Activated CD4-positive, alpha-beta T cell treated with anti-CD3 and anti-CD28 coated beads for 48 hours (primary cell): ENCODE data around the gene CADPS.

Experiments used
- DNase-seq: peaks from one replicate; pipeline ENCODE4 v3.0.0-alpha.2; 2020

The CADPS gene

GRCh38 chr3:62732183-62732904 is 142.9 kb downstream of the CADPS start:
- no peak for DNase-seq

- DNase-seq, result no peak
Measured at GRCh38 chr3:62727981-62728380, 147.2 kb downstream of the CADPS start.

GRCh38 chr3:62727536-62727935 is 147.7 kb downstream of the CADPS start:
- DNase-seq, result no peak

GRCh38 chr3:62724503-62724902 is 150.7 kb downstream of the CADPS start:
- no peak for DNase-seq

GRCh38 chr3:62723914-62724217 is 151.3 kb downstream of the CADPS start:
- no peak for DNase-seq

GRCh38 chr3:62723166-62723913 is 151.9 kb downstream of the CADPS start:
- no peak for DNase-seq

GRCh38 chr3:62722344-62722743 is 152.9 kb downstream of the CADPS start:
- no peak for DNase-seq

- no peak for DNase-seq
Measured at GRCh38 chr3:62718515-62719320, 156.5 kb downstream of the CADPS start.

GRCh38 chr3:62718011-62718410 is 157.2 kb downstream of the CADPS start:
- no peak for DNase-seq

- DNase-seq, result no peak
Measured at GRCh38 chr3:62712746-62713145, 162.5 kb downstream of the CADPS start.

GRCh38 chr3:62710751-62711150 is 164.5 kb downstream of the CADPS start:
- DNase-seq, result no peak

GRCh38 chr3:62708638-62709373 is 166.4 kb downstream of the CADPS start:
- no peak for DNase-seq

- no peak for DNase-seq
Measured at GRCh38 chr3:62705721-62706120, 169.5 kb downstream of the CADPS start.

- no peak for DNase-seq
Measured at GRCh38 chr3:62703451-62704167, 171.6 kb downstream of the CADPS start.

- DNase-seq, result no peak
Measured at GRCh38 chr3:62700357-62700756, 174.9 kb downstream of the CADPS start.

- DNase-seq, result no peak
Measured at GRCh38 chr3:62699728-62700127, 175.5 kb downstream of the CADPS start.

- DNase-seq, result no peak
Measured at GRCh38 chr3:62696011-62696410, 179.2 kb downstream of the CADPS start.

GRCh38 chr3:62688812-62689211 is 186.4 kb downstream of the CADPS start:
- no peak for DNase-seq

GRCh38 chr3:62688050-62688449 is 187.2 kb downstream of the CADPS start:
- DNase-seq, result no peak

GRCh38 chr3:62686503-62687294 is 188.5 kb downstream of the CADPS start:
- DNase-seq, result no peak

- no peak for DNase-seq
Measured at GRCh38 chr3:62682826-62683225, 192.4 kb downstream of the CADPS start.

GRCh38 chr3:62679988-62680387 is 195.2 kb downstream of the CADPS start:
- no peak for DNase-seq
